Astrocyte (in vitro differentiated cells and primary cell): ENCODE results near the gene MEAF6. TPM values are rescaled to one million over a fixed set of nuclear protein-coding genes. Genes with fewer than 3 reads are reported as not detected.

Source experiments
- DNase-seq: peaks from one replicate; pipeline ENCODE4 v3.0.0-alpha.2; 2010; ENCODE audit warnings: low read depth
- FAIRE-seq: peaks from 2 replicates; lab custom pipeline; 2011; peaks lifted over from hg19 to GRCh38; lab: Jason Lieb, UNC
- H2AFZ ChIP-seq: 2 replicates; pipeline ENCODE4 v1.6.0; 2012; ENCODE audit warnings: low read depth, low read length, inconsistent platforms
- H3K27ac ChIP-seq: 2 replicates; pipeline ENCODE4 v1.5.1; 2011; ENCODE audit warnings: low read depth, low read length, inconsistent platforms
- H3K27me3 ChIP-seq: 2 replicates; pipeline ENCODE4 v1.6.0; 2011; ENCODE audit warnings: low read length, inconsistent platforms; ENCODE audit not compliant: insufficient read depth
- H3K36me3 ChIP-seq: 2 replicates; pipeline ENCODE4 v1.5.1; 2011; ENCODE audit warnings: low read length, inconsistent platforms; ENCODE audit not compliant: insufficient read depth
- H3K4me1 ChIP-seq: 2 replicates; pipeline ENCODE4 v1.5.1; 2011; ENCODE audit warnings: low read length, inconsistent platforms; ENCODE audit not compliant: insufficient read depth
- H3K4me2 ChIP-seq: 2 replicates; pipeline ENCODE4 v1.6.0; 2012; ENCODE audit warnings: low read length, inconsistent platforms
- H3K4me3 ChIP-seq: 2 replicates; pipeline ENCODE4 v1.5.1; 2011; ENCODE audit warnings: low read depth, mild to moderate bottlenecking, low read length, inconsistent platforms; ENCODE audit not compliant: insufficient read depth
- H3K79me2 ChIP-seq: 2 replicates; pipeline ENCODE4 v1.6.0; 2012; ENCODE audit warnings: mild to moderate bottlenecking, low read length, inconsistent platforms; ENCODE audit not compliant: insufficient read depth
- H3K9ac ChIP-seq: 2 replicates; pipeline ENCODE4 v1.6.0; 2012; ENCODE audit warnings: mild to moderate bottlenecking, low read length, inconsistent platforms
- H3K9me3 ChIP-seq: 2 replicates; pipeline ENCODE4 v1.5.1; 2012; ENCODE audit warnings: low read depth, mild to moderate bottlenecking, low read length, inconsistent platforms; ENCODE audit not compliant: insufficient read depth
- H4K20me1 ChIP-seq: 2 replicates; pipeline ENCODE4 v1.6.0; 2012; ENCODE audit warnings: low read length, inconsistent platforms; ENCODE audit not compliant: insufficient read depth
- H3K27ac Mint-ChIP-seq: one replicate; pipeline ENCODE4 v1.8.0; 2021; ENCODE audit warnings: mild to moderate bottlenecking, mixed read lengths; ENCODE audit not compliant: unreplicated experiment
- H3K27me3 Mint-ChIP-seq: one replicate; pipeline ENCODE4 v1.8.0; 2021; ENCODE audit warnings: low read depth, mixed read lengths; ENCODE audit not compliant: unreplicated experiment
- H3K36me3 Mint-ChIP-seq: one replicate; pipeline ENCODE4 v1.8.0; 2021; ENCODE audit warnings: low read depth, mixed read lengths; ENCODE audit not compliant: unreplicated experiment
- H3K4me1 Mint-ChIP-seq: one replicate; pipeline ENCODE4 v1.8.0; 2021; ENCODE audit warnings: low read depth, mixed read lengths; ENCODE audit not compliant: unreplicated experiment
- H3K4me3 Mint-ChIP-seq: one replicate; pipeline ENCODE4 v1.8.0; 2021; ENCODE audit warnings: mild to moderate bottlenecking, moderate library complexity, mixed read lengths; ENCODE audit not compliant: unreplicated experiment
- H3K9me3 Mint-ChIP-seq: one replicate; pipeline ENCODE4 v1.8.0; 2021; ENCODE audit warnings: mild to moderate bottlenecking, mixed read lengths; ENCODE audit not compliant: unreplicated experiment
- EZH2 ChIP-seq: IDR thresholded peaks from 2 replicates; pipeline ENCODE4 v1.6.1; 2012; ENCODE audit warnings: mild to moderate bottlenecking, low read length, inconsistent platforms; ENCODE audit not compliant: insufficient read depth
- total RNA-seq: library from RNA; stranded (reverse); gene quantifications from 2 replicates; pipeline ENCODE4 v1.2.1, GENCODE V29; 2021
- TF ChIP-seq, protein P1 (sequence below): IDR thresholded peaks from 2 replicates; pipeline ENCODE4 v1.5.1; 2011; ENCODE audit warnings: low read depth, mild to moderate bottlenecking, inconsistent platforms, low read length, moderate library complexity; ENCODE audit not compliant: insufficient read depth

The MEAF6 gene
- total RNA-seq, 1 donor from 2014 or later, result 49.0 TPM

DNA sequence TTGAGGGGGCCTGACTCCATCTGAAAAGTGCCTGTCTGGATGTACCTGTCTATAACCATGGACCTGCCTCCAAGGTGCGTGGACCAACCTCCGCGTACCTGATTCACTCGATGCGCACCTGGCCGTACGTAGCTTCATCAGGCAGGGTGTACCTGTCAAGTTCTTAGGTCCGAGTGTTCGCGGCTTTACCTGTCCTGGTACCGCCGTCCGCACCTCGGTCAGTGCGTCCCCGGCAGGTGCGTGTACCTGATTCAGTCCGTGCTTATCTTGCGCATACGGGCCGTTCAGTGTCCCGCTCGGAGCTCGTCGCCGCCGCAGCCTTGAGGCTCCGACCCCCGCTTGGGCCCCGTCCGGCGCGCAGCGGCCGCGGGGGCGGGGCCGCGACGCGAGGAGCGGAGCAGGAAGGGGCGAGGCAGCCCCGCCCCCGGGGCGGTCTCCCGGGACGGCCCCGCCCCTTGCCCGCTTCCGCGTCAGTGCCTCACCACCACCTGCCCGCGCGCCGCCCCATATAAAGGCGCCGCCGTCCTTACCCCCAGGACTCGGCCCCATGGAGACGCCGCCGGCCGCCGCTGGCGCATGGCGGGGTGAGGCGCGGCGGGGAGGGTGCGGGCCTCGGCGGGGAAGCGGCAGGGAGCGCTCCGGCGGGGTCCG is 40.4 kb downstream of the MEAF6 start, which contains the start of gene ZC3H12A:
ZC3H12A (plus strand) TSS at position 535 of the 651 bp plus-strand sequence. CDS start 917 bp downstream, outside the sequence.
- peak within 1 kb of the TSS; percentile 87 for H2AFZ ChIP-seq
- H3K9me3 ChIP-seq, result no peaks in the 10 kb centered on the region
- no peak for TF ChIP-seq EZH2
- TF ChIP-seq, protein P1, sequence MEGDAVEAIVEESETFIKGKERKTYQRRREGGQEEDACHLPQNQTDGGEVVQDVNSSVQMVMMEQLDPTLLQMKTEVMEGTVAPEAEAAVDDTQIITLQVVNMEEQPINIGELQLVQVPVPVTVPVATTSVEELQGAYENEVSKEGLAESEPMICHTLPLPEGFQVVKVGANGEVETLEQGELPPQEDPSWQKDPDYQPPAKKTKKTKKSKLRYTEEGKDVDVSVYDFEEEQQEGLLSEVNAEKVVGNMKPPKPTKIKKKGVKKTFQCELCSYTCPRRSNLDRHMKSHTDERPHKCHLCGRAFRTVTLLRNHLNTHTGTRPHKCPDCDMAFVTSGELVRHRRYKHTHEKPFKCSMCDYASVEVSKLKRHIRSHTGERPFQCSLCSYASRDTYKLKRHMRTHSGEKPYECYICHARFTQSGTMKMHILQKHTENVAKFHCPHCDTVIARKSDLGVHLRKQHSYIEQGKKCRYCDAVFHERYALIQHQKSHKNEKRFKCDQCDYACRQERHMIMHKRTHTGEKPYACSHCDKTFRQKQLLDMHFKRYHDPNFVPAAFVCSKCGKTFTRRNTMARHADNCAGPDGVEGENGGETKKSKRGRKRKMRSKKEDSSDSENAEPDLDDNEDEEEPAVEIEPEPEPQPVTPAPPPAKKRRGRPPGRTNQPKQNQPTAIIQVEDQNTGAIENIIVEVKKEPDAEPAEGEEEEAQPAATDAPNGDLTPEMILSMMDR, result no peak
- H3K27me3 Mint-ChIP-seq, result no peaks in the 10 kb centered on the region
- H3K4me3 Mint-ChIP-seq, result peak within 1 kb of the TSS; percentile 89
- DNase-seq (peak; percentile 66), FAIRE-seq (no peak)
- H3K36me3 Mint-ChIP-seq, result peaks cover 5% of the 10 kb centered on the region
- peak within 1 kb of the TSS; percentile 92 for H3K9ac ChIP-seq
- peaks cover 3% of the 10 kb centered on the region for H3K36me3 ChIP-seq
- H3K4me3 ChIP-seq, result peak within 1 kb of the TSS; percentile 92
- H3K4me1 Mint-ChIP-seq, result peaks cover 57% of the 10 kb centered on the region
- H3K27ac Mint-ChIP-seq, result peak within 1 kb of the TSS; percentile 83
- H3K27ac ChIP-seq, result peak within 1 kb of the TSS; percentile 96
- peak within 1 kb of the TSS; percentile 100 for H3K4me2 ChIP-seq
- H3K79me2 ChIP-seq, result peaks cover 64% of the 10 kb centered on the region
- H4K20me1 ChIP-seq, result peaks cover 37% of the 10 kb centered on the region
- peaks cover 3% of the 10 kb centered on the region for H3K9me3 Mint-ChIP-seq
- no peaks in the 10 kb centered on the region for H3K27me3 ChIP-seq
- H3K4me1 ChIP-seq, result peaks cover 80% of the 10 kb centered on the region

DNA sequence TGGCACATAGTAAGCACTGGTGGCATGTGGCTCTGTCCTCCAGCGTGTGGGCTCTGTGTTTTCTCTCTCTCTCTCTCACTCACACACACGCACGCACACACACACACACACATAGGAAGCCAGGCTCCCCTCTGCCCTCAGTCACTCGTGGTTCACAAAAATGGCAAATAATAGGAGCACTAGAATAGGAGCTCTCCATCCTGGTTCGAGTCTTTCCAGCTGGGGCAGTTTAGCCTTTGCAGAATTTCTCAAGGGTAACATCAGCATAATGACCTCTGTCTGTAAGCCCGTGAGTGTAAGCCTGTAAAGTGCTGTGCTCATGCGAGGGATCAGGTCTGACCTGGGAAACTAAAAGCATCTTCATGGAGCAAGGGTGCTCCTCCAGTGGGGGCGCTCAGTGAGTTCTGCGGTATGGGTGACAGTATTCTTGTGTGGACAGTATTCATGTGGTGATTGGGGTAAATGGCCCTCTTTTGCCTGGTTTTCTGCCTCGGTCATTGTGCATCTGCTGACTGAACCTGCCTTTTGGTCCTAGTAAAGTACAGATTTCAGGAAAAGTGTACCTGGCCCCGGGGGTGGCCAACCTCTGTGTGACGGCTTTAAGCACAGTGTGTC is 41.0 kb downstream of the MEAF6 start:
- peak overlapping the region; percentile 92 for H3K4me3 ChIP-seq
- no peaks in the 10 kb centered on the region for H3K27me3 ChIP-seq
- Mint-ChIP-seq H3K9me3 (peaks cover 3% of the 10 kb centered on the region), H3K36me3 (peaks cover 5% of the 10 kb centered on the region), H3K4me3 (peak overlapping the region; percentile 85), H3K4me1 (peaks cover 53% of the 10 kb centered on the region), H3K27me3 (no peaks in the 10 kb centered on the region), H3K27ac (peak overlapping the region; percentile 64)
- no peaks in the 10 kb centered on the region for H3K9me3 ChIP-seq
- H4K20me1 ChIP-seq, result peaks cover 37% of the 10 kb centered on the region
- no peak for FAIRE-seq
- H3K4me1 ChIP-seq, result peaks cover 74% of the 10 kb centered on the region
- peak overlapping the region; percentile 92 for H3K27ac ChIP-seq
- no peak for TF ChIP-seq EZH2
- TF ChIP-seq, protein P1, result no peak
- DNase-seq, result peak; percentile 16
- H3K36me3 ChIP-seq, result peaks cover 3% of the 10 kb centered on the region
- peak overlapping the region; percentile 89 for H3K9ac ChIP-seq
- H3K79me2 ChIP-seq, result peaks cover 58% of the 10 kb centered on the region
- H2AFZ ChIP-seq, result peak overlapping the region; percentile 87
- H3K4me2 ChIP-seq, result peak overlapping the region; percentile 100
